ENCODE measurements around the gene FOXN3.

- TF ChIP-seq CTCF (conservative IDR thresholded peaks at IDR 0.05; ENCODE audit: low read length): no peak
- no peak for TF ChIP-seq EZH2phosphoT487 (IDR thresholded peaks at IDR 0.05; ENCODE audit: borderline replicate concordance)
These were observed 76.5 kb downstream of the FOXN3 start for GRCh38 chr14:89340200-89341181.
